GM23338 (cell line): ENCODE data around the gene PTPRE. TPM values are rescaled to one million over a fixed set of nuclear protein-coding genes. Genes with fewer than 3 reads are reported as not detected.

Source experiments
- ATAC-seq: fragments of 200-7000 bp; cut with Tn5 transposase; 3 replicates; pipeline ENCODE4 v1.9.1; 2020
- DNase-seq: peaks from one replicate; pipeline ENCODE4 v3.0.0-alpha.2; 2015; ENCODE audit warnings: low spot score
- H2AFZ ChIP-seq: fragments of 200-600 bp; sonication (generic); 2 replicates; pipeline ENCODE4 v1.8.0; 2016; ENCODE audit warnings: antibody characterized with exemption, mild to moderate bottlenecking, moderate library complexity
- H3F3A ChIP-seq: fragments of 200-600 bp; sonication (generic); replicated peaks from 2 replicates; pipeline ENCODE4 v1.8.0; 2017; ENCODE audit warnings: antibody characterized with exemption, mixed run types, low read depth
- H3K27ac ChIP-seq: fragments of 200-600 bp; sonication (generic); 2 replicates; pipeline ENCODE4 v1.6.1; 2016; ENCODE audit warnings: low read depth
- H3K27me3 ChIP-seq: fragments of 200-600 bp; sonication (generic); 2 replicates; pipeline ENCODE4 v1.8.0; 2016; ENCODE audit warnings: mild to moderate bottlenecking, mixed run types, moderate library complexity; ENCODE audit not compliant: insufficient read depth
- H3K36me3 ChIP-seq: fragments of 200-600 bp; sonication (generic); 2 replicates; pipeline ENCODE4 v1.8.0; 2016; ENCODE audit warnings: mild to moderate bottlenecking; ENCODE audit not compliant: insufficient read depth
- H3K4me1 ChIP-seq: fragments of 200-600 bp; sonication (generic); 2 replicates; pipeline ENCODE4 v1.8.0; 2016; ENCODE audit warnings: mild to moderate bottlenecking, moderate library complexity; ENCODE audit not compliant: insufficient read depth
- H3K4me2 ChIP-seq: fragments of 200-600 bp; sonication (generic); 2 replicates; pipeline ENCODE4 v1.7.1; 2017; ENCODE audit warnings: mixed run types
- H3K4me3 ChIP-seq: fragments of 200-600 bp; sonication (generic); 2 replicates; pipeline ENCODE4 v1.6.1; 2016; ENCODE audit warnings: mixed run types
- H3K79me2 ChIP-seq: fragments of 200-600 bp; sonication (generic); replicated peaks from 2 replicates; pipeline ENCODE4 v1.8.0; 2017; ENCODE audit warnings: mild to moderate bottlenecking; ENCODE audit not compliant: insufficient read depth
- H3K9me2 ChIP-seq: fragments of 200-600 bp; sonication (generic); 2 replicates; pipeline ENCODE4 v1.8.0; 2017; ENCODE audit not compliant: insufficient read depth
- H4K20me1 ChIP-seq: fragments of 200-600 bp; sonication (generic); replicated peaks from 2 replicates; pipeline ENCODE4 v1.8.0; 2017; ENCODE audit warnings: mild to moderate bottlenecking; ENCODE audit not compliant: insufficient read depth
- H3K27ac Mint-ChIP-seq: 2 replicates; pipeline ENCODE4 v1.8.0; 2020; ENCODE audit warnings: inconsistent platforms, mild to moderate bottlenecking, moderate library complexity, mixed read lengths
- H3K27me3 Mint-ChIP-seq: 3 replicates; pipeline ENCODE4 v1.8.0; 2022; ENCODE audit warnings: low read depth, mild to moderate bottlenecking, moderate library complexity, mixed read lengths, inconsistent platforms; ENCODE audit not compliant: insufficient read depth, poor library complexity
- H3K36me3 Mint-ChIP-seq: 3 replicates; pipeline ENCODE4 v1.8.0; 2021; ENCODE audit warnings: low read depth, mild to moderate bottlenecking, inconsistent platforms, moderate library complexity, mixed read lengths
- H3K4me1 Mint-ChIP-seq: 3 replicates; pipeline ENCODE4 v1.8.0; 2020; ENCODE audit warnings: mild to moderate bottlenecking, inconsistent platforms, mixed read lengths
- H3K4me3 Mint-ChIP-seq: 3 replicates; pipeline ENCODE4 v1.8.0; 2021; ENCODE audit warnings: moderate library complexity, mild to moderate bottlenecking, inconsistent platforms, mixed read lengths
- H3K9me3 Mint-ChIP-seq: 3 replicates; pipeline ENCODE4 v1.8.0; 2020; ENCODE audit warnings: moderate library complexity, mild to moderate bottlenecking, inconsistent platforms, mixed read lengths
- CREB1 ChIP-seq: fragments of 250-450 bp; sonication (Bioruptor Pico); IDR thresholded peaks from 2 replicates; pipeline ENCODE4 v1.5.0; 2020; ENCODE audit warnings: low read depth, mild to moderate bottlenecking, moderate library complexity
- EZH2 ChIP-seq: fragments of 200-600 bp; sonication (generic); IDR thresholded peaks from one replicate; pipeline ENCODE4 v1.8.0; 2017; ENCODE audit warnings: antibody characterized with exemption, mild to moderate bottlenecking, low read depth; ENCODE audit not compliant: unreplicated experiment
- EZH2phosphoT487 ChIP-seq: fragments of 200-600 bp; sonication (generic); IDR thresholded peaks from one replicate; pipeline ENCODE4 v1.8.1; 2018; ENCODE audit warnings: antibody characterized with exemption; ENCODE audit not compliant: unreplicated experiment
- JUNB ChIP-seq: IDR thresholded peaks from one replicate; pipeline ENCODE4 v1.6.1; 2016; ENCODE audit warnings: antibody characterized with exemption; ENCODE audit not compliant: unreplicated experiment
- NANOG ChIP-seq: IDR thresholded peaks from 2 replicates; pipeline ENCODE4 v1.6.1; 2016; ENCODE audit warnings: antibody characterized with exemption, borderline replicate concordance
- POLR2AphosphoS5 ChIP-seq: IDR thresholded peaks from 2 replicates; pipeline ENCODE4 v1.6.1; 2016; ENCODE audit warnings: antibody characterized with exemption, low read depth
- STAT1 ChIP-seq: IDR thresholded peaks from one replicate; pipeline ENCODE4 v1.6.1; 2016; ENCODE audit warnings: antibody characterized with exemption; ENCODE audit not compliant: unreplicated experiment
- ZNF114 ChIP-seq: fragments of 250-450 bp; sonication (Bioruptor Pico); IDR thresholded peaks from 2 replicates; pipeline ENCODE4 v1.5.0; 2020; ENCODE audit warnings: mild to moderate bottlenecking, moderate library complexity
- ZNF331 ChIP-seq: fragments of 250-450 bp; sonication (Bioruptor Pico); IDR thresholded peaks from 2 replicates; pipeline ENCODE4 v1.5.0; 2020; ENCODE audit warnings: low read depth, mild to moderate bottlenecking, moderate library complexity
- polyA plus RNA-seq: library from polyadenylated mRNA; unstranded; fragments of >200 nt; fragmentation: Nextera tagmentation; extraction: Ambion mirVana; gene quantifications from 2 replicates; pipeline ENCODE4 v1.2.1, GENCODE V29; 2016
- total RNA-seq: library from RNA; depleted of rRNA; stranded (reverse); fragments of >200 nt; shearing (Covaris generic); gene quantifications from 2 replicates; pipeline ENCODE4 v1.2.3, GENCODE V29; 2014
- TF ChIP-seq, protein P1 (sequence below): IDR thresholded peaks from 2 replicates; pipeline ENCODE4 v1.6.1; 2016; ENCODE audit warnings: antibody characterized with exemption
- TF ChIP-seq, protein P2 (sequence below), 2 experiments: fragments of 200-600 bp in 1 of 2; sonication (generic) in 1 of 2; conservative IDR thresholded peaks; 2 replicates each; pipeline versions ENCODE4 v1.5.1 to v1.6.1; 2016 to 2017; ENCODE audit warnings: antibody characterized with exemption in 2 of 2, low read depth in 2 of 2, mild to moderate bottlenecking in 2 of 2, moderate library complexity in 1 of 2
- TF ChIP-seq, protein P3 (sequence below): IDR thresholded peaks from one replicate; pipeline ENCODE4 v1.6.1; 2018; ENCODE audit warnings: antibody characterized with exemption; ENCODE audit not compliant: unreplicated experiment
- TF ChIP-seq, protein P4 (sequence below): fragments of 250-450 bp; sonication (Bioruptor Pico); IDR thresholded peaks from 2 replicates; pipeline ENCODE4 v1.5.0; 2020; ENCODE audit warnings: mild to moderate bottlenecking, moderate library complexity

PTPRE gene
- total and polyA plus RNA-seq, 2 experiments from 2014 or later = 0.34 to 0.42 TPM

DNA sequence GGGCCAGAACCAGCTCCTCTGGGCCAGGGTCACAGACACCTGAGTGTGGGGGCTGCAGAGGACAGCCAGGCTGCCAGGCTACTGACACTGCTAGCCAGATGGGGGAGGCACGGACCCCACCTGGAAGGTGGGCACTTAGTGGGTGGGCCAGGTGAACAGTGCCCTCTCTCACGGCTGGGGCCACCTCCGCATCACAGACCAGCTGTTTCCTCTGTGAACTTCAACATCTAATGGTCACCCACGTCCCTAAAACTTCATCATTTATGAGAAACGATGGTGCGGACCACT is 138.9 kb downstream of the PTPRE start:
- Histone ChIP-seq H4K20me1 (no peaks in the 10 kb centered on the region), H3K4me1 (no peaks in the 10 kb centered on the region), H3K79me2 (no peaks in the 10 kb centered on the region), H2AFZ (no peak overlapping the region), H3K27me3 (no peaks in the 10 kb centered on the region), H3K4me2 (no peak overlapping the region), H3K9me2 (no peaks in the 10 kb centered on the region), H3K27ac (no peak overlapping the region), H3F3A (0 out of 2 replicates have a peak, but pooled peaks cover 3% of the 10 kb centered on the region), H3K4me3 (no peak overlapping the region), H3K36me3 (no peaks in the 10 kb centered on the region)
- no peaks in the 10 kb centered on the region for H3K9me3 Mint-ChIP-seq
- DNase-seq (no peak), ATAC-seq (no peak)
- H3K36me3 Mint-ChIP-seq = no peaks in the 10 kb centered on the region
- no peak overlapping the region for H3K4me3 Mint-ChIP-seq
- no peak overlapping the region for H3K27ac Mint-ChIP-seq
- TF ChIP-seq, protein P1, sequence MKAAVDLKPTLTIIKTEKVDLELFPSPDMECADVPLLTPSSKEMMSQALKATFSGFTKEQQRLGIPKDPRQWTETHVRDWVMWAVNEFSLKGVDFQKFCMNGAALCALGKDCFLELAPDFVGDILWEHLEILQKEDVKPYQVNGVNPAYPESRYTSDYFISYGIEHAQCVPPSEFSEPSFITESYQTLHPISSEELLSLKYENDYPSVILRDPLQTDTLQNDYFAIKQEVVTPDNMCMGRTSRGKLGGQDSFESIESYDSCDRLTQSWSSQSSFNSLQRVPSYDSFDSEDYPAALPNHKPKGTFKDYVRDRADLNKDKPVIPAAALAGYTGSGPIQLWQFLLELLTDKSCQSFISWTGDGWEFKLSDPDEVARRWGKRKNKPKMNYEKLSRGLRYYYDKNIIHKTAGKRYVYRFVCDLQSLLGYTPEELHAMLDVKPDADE = no peak
- TF ChIP-seq, protein P2, sequence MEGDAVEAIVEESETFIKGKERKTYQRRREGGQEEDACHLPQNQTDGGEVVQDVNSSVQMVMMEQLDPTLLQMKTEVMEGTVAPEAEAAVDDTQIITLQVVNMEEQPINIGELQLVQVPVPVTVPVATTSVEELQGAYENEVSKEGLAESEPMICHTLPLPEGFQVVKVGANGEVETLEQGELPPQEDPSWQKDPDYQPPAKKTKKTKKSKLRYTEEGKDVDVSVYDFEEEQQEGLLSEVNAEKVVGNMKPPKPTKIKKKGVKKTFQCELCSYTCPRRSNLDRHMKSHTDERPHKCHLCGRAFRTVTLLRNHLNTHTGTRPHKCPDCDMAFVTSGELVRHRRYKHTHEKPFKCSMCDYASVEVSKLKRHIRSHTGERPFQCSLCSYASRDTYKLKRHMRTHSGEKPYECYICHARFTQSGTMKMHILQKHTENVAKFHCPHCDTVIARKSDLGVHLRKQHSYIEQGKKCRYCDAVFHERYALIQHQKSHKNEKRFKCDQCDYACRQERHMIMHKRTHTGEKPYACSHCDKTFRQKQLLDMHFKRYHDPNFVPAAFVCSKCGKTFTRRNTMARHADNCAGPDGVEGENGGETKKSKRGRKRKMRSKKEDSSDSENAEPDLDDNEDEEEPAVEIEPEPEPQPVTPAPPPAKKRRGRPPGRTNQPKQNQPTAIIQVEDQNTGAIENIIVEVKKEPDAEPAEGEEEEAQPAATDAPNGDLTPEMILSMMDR (conservative IDR thresholded peaks at IDR 0.05; ENCODE audit: low read depth in 2 of 2) = no peak
- TF ChIP-seq ZNF114 (no peak), NANOG (no peak), POLR2AphosphoS5 (no peak), ZNF331 (CRISPR knock-in tag) (no peak), JUNB (no peak), EZH2 (no peak), STAT1 (no peak), EZH2phosphoT487 (no peak), CREB1 (CRISPR knock-in tag) (no peak)
- TF ChIP-seq, protein P3, sequence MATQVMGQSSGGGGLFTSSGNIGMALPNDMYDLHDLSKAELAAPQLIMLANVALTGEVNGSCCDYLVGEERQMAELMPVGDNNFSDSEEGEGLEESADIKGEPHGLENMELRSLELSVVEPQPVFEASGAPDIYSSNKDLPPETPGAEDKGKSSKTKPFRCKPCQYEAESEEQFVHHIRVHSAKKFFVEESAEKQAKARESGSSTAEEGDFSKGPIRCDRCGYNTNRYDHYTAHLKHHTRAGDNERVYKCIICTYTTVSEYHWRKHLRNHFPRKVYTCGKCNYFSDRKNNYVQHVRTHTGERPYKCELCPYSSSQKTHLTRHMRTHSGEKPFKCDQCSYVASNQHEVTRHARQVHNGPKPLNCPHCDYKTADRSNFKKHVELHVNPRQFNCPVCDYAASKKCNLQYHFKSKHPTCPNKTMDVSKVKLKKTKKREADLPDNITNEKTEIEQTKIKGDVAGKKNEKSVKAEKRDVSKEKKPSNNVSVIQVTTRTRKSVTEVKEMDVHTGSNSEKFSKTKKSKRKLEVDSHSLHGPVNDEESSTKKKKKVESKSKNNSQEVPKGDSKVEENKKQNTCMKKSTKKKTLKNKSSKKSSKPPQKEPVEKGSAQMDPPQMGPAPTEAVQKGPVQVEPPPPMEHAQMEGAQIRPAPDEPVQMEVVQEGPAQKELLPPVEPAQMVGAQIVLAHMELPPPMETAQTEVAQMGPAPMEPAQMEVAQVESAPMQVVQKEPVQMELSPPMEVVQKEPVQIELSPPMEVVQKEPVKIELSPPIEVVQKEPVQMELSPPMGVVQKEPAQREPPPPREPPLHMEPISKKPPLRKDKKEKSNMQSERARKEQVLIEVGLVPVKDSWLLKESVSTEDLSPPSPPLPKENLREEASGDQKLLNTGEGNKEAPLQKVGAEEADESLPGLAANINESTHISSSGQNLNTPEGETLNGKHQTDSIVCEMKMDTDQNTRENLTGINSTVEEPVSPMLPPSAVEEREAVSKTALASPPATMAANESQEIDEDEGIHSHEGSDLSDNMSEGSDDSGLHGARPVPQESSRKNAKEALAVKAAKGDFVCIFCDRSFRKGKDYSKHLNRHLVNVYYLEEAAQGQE = no peak
- TF ChIP-seq, protein P4, sequence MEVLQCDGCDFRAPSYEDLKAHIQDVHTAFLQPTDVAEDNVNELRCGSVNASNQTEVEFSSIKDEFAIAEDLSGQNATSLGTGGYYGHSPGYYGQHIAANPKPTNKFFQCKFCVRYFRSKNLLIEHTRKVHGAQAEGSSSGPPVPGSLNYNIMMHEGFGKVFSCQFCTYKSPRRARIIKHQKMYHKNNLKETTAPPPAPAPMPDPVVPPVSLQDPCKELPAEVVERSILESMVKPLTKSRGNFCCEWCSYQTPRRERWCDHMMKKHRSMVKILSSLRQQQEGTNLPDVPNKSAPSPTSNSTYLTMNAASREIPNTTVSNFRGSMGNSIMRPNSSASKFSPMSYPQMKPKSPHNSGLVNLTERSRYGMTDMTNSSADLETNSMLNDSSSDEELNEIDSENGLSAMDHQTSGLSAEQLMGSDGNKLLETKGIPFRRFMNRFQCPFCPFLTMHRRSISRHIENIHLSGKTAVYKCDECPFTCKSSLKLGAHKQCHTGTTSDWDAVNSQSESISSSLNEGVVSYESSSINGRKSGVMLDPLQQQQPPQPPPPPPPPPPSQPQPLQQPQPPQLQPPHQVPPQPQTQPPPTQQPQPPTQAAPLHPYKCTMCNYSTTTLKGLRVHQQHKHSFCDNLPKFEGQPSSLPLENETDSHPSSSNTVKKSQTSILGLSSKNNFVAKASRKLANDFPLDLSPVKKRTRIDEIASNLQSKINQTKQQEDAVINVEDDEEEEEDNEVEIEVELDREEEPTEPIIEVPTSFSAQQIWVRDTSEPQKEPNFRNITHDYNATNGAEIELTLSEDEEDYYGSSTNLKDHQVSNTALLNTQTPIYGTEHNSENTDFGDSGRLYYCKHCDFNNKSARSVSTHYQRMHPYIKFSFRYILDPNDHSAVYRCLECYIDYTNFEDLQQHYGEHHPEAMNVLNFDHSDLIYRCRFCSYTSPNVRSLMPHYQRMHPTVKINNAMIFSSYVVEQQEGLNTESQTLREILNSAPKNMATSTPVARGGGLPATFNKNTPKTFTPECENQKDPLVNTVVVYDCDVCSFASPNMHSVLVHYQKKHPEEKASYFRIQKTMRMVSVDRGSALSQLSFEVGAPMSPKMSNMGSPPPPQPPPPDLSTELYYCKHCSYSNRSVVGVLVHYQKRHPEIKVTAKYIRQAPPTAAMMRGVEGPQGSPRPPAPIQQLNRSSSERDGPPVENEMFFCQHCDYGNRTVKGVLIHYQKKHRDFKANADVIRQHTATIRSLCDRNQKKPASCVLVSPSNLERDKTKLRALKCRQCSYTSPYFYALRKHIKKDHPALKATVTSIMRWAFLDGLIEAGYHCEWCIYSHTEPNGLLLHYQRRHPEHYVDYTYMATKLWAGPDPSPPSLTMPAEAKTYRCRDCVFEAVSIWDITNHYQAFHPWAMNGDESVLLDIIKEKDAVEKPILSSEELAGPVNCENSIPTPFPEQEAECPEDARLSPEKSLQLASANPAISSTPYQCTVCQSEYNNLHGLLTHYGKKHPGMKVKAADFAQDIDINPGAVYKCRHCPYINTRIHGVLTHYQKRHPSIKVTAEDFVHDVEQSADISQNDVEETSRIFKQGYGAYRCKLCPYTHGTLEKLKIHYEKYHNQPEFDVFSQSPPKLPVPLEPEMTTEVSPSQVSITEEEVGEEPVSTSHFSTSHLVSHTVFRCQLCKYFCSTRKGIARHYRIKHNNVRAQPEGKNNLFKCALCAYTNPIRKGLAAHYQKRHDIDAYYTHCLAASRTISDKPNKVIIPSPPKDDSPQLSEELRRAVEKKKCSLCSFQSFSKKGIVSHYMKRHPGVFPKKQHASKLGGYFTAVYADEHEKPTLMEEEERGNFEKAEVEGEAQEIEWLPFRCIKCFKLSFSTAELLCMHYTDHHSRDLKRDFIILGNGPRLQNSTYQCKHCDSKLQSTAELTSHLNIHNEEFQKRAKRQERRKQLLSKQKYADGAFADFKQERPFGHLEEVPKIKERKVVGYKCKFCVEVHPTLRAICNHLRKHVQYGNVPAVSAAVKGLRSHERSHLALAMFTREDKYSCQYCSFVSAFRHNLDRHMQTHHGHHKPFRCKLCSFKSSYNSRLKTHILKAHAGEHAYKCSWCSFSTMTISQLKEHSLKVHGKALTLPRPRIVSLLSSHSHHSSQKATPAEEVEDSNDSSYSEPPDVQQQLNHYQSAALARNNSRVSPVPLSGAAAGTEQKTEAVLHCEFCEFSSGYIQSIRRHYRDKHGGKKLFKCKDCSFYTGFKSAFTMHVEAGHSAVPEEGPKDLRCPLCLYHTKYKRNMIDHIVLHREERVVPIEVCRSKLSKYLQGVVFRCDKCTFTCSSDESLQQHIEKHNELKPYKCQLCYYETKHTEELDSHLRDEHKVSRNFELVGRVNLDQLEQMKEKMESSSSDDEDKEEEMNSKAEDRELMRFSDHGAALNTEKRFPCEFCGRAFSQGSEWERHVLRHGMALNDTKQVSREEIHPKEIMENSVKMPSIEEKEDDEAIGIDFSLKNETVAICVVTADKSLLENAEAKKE (CRISPR knock-in tag) = no peak
- H3K4me1 Mint-ChIP-seq = peaks cover 10% of the 10 kb centered on the region
- H3K27me3 Mint-ChIP-seq = peaks cover 6% of the 10 kb centered on the region
